NCI-H526 treated with DMSO at 0.1 percent for 48 hours (cell line): ENCODE data around the gene TENM4.
A peak's percentile ranks its signal among the peaks of the same experiment; 100 is the strongest.

Experiments
- DNase-seq: peaks from one replicate; lab custom pipeline; 2025; lab: John Stamatoyannopoulos, UW

TENM4 gene

DNA sequence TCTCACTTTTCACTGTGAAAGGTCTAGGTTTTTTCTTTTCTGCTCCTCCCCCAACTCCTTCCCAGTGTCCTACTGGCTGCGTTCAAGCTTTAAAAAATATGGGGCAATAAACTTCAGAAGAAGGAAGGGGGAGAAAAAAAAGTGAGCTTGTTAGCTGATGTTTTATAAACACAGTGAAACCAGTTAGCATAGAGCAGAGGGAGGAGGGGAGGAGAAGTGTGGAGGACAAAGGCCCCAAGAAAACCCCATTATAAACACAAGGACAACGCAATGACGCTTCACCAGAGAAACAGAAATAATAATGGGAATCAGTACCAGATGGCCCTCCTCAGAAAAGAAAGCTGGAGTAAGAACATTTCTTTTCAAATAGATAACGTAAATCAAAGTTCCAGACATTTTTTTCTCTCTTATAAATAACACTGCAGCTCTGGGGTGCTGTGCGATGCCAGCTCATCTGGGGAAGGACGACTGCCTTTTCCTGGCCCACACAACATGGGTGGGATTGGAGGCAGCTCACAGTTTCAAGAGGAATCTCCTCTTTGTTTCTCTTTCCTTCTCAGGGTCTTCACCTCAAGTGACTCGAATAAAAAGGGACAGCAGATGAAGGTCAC lies 630.8 kb downstream of the TENM4 start:
- DNase-seq = no peak

DNA sequence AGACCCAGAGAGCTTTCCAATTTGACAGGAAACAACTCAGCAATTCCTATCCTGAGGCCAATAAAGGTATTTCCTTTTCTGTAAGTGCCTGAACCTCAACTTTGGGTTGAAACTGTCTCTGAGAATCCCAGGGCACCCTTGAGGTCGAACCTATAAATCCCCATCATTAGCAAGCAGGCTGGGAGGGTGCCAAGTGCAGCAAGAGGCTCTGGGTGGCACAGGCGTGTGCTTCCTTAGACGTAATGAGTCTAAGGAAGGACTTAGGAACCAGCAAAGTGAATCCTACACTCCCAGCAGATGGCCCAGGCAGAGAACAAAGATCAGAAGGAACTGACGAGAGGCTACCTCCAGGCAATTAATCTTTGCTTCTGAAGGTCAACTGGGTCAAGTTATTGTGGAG lies 631.9 kb downstream of the TENM4 start:
- DNase-seq = no peak

GRCh38 chr11:78807351-78807750 lies 633.5 kb downstream of the TENM4 start:
- no peak for DNase-seq

- no peak for DNase-seq
These were observed 634.4 kb downstream of the TENM4 start for GRCh38 chr11:78806214-78807004.

- no peak for DNase-seq
These were observed 635.8 kb downstream of the TENM4 start for GRCh38 chr11:78804991-78805390.

DNA sequence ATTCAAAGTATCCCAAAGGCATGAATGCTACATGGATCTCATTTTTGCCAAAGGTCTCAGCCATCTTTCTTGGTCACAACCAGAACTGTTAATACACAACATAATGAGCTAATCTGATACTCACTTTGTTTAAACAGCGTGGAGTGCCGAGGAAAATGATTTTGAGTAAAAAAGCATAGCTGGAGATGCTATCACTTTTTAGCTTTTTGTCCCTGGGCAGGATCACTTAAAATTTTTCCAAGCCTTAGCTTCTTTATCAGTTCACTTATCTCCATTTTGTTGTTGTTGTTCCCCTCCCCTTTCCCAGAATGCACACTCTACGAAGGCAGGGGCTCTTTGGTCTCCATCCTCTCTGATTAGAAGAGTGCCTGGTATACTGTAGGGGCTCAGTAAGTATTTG lies 636.8 kb downstream of the TENM4 start:
- no peak for DNase-seq

DNA sequence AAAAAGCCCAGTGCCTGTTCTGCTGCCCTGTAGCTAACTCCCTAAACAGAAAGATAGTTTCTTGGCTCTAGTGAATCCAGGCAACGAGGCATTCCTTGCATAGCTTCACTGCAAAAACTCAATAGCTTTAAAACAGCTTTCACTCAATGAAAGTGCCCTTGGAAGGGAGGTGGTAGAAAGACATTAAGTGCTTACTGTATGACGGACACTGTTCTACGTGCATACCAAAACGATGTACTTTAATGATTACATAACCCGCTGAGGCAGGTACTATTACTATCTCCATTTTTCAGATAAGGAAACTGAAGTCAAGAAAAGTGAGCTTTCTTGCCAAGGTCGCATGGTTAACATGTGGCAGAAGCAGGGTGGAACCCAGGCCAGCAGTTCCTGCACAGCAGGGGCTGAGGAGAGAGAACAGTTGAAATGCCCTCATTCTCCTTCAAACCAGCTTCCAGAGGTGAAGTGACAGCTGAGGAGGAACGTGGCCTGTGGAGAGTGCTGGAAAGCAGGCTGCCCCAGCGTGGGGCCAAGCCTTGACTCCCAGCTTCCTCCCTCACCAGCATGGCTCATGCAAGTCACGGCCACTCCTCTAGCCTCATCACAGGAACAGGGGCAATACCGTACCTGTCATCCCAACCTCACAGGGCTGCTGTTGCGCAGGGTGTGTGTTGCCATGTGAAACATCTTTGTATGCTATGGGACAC lies 638.6 kb downstream of the TENM4 start:
- no peak for DNase-seq

DNA sequence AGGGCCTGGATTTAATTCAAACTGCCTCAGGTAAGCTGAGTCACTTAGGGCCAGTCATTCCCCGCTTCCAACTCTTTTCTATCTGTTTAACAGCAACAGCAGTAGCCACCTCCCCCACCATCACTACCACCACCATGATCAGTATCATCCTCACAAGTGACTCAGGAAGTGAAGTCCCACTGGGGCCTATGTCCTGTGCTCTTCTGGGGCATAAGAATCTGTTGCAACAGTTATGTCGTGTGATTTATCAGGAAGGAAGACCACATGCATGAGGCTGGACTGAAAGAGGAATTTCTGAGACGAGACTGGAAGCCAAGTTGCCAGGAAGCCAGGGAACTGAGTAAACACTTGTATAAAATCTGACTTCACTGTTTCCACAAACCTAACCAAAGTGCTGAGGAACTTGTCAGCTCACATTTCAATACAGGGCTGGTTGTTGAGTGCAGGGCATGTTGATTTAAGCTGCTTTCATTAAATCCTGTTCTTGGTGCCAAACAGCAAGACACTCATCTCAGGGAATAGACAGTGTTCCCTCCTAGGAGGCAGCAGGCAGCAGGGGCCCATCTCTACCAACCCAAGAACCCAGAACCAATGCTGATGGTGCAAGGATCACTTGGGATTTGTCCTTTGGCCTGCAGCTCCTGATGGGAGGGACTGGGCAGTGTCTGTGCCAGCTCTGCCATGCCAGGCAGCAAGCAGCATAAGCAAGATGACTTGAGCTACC lies 639.5 kb downstream of the TENM4 start:
- DNase-seq = no peak

GRCh38 chr11:78800756-78801155 lies 640.1 kb downstream of the TENM4 start:
- no peak for DNase-seq

DNA sequence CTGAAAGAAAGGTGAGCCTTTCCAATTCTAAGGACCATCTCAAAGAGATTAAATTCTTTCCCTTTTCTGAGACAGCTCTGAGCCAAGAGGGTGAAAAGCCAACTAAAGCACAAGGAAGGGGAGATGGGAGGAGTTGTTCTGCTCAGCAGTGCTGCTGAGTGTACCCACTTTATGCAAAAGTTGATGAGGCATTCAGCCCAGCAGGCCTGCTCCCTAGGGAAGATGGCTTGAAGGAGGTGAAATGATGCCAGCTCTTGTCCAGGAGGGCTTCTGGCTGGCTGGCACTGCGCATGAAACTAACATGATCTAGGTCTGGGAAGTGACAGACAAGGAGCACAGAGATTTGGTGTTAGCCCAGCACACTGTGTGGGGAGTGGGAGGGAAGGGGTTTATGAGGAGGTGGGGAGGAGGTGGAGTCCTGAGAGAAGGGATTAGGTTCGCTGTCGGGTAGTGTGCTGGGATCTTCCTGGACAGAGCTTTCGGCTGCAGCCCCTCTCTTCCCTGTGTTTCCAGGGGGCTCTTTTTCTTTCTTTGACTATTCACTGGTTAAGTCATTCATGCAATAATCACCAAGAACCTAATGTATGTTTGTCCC lies 640.6 kb downstream of the TENM4 start:
- DNase-seq = no peak

DNA sequence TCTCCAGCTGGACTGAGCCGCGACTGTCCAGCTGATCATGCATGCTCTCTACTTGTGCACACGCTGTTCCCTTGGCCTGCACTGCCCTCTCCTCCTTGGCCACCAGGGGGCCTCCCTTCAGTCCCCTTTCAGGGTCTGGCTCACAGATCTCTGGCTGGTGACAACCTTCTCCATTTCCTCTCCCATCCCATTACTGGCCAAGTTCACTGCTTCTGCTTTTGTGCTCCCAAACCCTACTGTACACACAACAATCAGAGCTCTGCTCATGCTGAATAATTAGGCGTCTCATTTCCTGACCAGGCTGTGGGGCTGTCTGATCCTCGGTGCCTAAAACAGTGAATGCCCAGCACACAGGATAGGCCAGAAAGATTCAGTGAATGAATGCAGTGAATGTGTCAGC lies 642.2 kb downstream of the TENM4 start:
- peak; percentile 6 for DNase-seq

- DNase-seq = no peak
These were observed 643.3 kb downstream of the TENM4 start for GRCh38 chr11:78797559-78797958.

GRCh38 chr11:78796956-78797355 lies 643.9 kb downstream of the TENM4 start:
- no peak for DNase-seq

GRCh38 chr11:78795621-78796261 lies 645.1 kb downstream of the TENM4 start:
- DNase-seq = no peak

- no peak for DNase-seq
These were observed 648.9 kb downstream of the TENM4 start for GRCh38 chr11:78791964-78792363.

DNA sequence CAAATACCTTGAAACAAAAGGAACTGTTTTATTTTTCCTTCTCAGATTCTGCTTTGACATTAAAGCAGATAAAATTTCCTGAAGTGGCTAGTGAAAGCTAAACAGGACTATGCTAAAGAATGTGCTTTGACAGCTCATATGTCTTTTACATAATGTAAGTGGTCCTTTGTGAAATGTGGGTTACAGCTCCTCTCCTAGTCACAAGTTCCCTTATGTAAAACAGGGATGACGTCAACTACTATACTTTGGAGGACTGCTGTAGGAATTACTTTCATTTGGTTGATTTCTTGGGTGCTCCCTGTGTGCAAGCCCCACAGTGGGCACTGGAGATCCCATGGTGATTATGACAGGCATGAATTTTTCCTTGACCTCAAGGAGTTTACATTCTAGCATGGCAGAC lies 649.6 kb downstream of the TENM4 start:
- DNase-seq = no peak

DNA sequence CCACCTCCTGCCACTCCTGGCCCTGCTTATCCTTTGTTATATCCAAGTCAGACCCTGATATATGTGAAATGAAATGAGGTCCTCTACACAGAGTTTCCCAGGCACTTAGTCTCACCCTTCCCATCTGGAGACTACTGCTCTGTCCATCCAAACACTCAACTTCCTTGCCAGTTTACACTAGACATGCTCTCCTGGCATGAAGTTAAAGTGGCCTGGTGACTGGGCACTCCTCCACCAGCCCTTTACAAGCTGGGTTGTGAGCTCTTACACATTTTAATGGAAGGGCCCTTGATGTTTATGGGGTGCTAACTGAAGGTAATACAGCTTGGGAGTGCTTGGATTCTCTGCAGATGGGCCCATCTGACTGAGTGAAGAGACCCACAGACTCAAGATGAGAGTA lies 650.0 kb downstream of the TENM4 start:
- no peak for DNase-seq

DNA sequence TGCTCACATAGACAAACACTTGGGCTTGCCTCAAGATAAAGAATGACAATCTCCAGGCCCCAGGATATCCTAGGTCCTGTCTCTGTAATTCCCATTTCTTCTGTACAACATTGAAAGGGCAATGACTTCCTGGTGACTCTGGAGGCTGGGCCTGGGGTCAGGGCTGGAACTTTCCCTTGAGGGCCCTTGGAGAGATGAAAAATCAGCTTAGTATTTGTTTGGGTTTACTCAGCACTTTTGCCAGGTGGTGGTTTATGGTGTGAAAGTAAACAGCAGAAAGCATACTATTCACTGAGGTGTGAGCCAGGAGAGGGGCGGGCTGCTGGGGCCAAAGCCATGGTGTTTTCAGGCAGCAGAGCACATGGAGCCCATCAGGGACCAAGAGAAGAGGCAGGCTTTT lies 651.5 kb downstream of the TENM4 start:
- DNase-seq = no peak

DNA sequence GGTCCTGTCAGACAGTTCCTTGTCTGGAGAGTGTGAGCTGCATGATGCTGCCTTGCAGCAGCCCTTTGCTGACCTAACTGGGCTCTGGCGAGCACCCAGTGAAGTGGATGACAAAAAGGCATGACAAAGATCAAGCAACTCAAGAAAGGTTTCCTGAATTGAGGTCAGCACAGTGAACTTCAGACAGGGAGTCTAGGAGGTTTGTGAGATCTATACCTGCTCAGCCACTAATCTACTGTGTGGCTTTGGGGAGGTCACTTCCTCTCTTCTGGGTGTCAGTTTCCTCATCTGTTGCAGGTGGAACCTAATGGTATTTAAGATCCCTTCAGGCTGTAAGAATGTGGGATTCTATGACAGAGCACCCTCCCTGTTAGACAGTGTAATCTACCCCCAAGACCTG lies 652.3 kb downstream of the TENM4 start:
- no peak for DNase-seq

DNA sequence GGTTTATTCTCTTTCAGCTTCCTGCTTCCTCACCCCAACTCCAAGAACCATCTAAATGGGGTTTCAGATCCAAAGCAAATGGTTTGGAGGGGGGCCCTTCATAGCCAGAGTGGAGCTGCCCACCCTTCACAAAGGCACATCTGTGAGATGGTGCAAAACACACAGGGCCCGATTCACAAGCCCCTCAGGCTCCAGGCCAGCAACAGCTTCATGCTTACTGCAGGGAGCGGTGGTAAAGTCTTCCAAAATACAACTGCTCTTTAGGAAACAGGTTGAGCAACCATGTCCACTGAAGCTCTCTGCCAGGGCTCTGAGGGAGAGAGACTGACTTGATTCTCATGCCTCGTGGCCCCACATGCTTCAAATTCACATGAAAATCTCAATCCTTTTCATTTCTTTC lies 653.1 kb downstream of the TENM4 start:
- DNase-seq = no peak

DNA sequence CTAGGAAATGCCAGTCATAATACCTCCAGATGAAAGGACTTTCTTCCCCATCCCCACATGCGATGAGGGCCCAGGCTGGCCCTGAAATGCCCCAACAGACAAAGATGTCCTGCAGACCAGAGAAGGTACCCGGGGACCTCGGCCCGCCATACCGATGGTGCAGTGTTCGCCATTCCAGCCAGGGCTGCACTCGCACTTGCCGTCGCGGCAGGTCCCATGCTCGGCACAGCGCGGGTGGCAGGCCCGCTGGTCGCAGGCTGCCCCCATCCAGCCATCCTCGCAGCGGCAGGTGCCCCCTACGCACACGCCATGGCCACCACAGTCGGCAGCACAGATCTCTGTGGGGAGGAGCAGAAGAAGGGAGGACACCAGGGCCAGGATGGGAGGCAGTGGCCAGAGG lies 654.1 kb downstream of the TENM4 start:
- no peak for DNase-seq

- DNase-seq = no peak
These were observed 654.7 kb downstream of the TENM4 start for GRCh38 chr11:78786086-78786485.
